RWPE2 (cell line): Measurements from ENCODE around the gene RNF19B.

Experiments used
- ATAC-seq: fragments of 200-7000 bp; cut with Tn5 transposase; 3 replicates; pipeline ENCODE4 v1.9.1; 2021; ENCODE audit warnings: low read depth
- DNase-seq: peaks from one replicate; pipeline ENCODE4 v3.0.0-alpha.2; 2020; ENCODE audit warnings: low spot score
- H3K27ac ChIP-seq: fragments of 450-650 bp; 2 replicates; pipeline ENCODE4 v1.5.1; 2017; ENCODE audit warnings: mild to moderate bottlenecking; ENCODE audit not compliant: poor library complexity, severe bottlenecking
- H3K27me3 ChIP-seq: fragments of 250-450 bp; sonication (Bioruptor Pico); 2 replicates; pipeline ENCODE4 v1.5.1; 2021; ENCODE audit warnings: mild to moderate bottlenecking, moderate library complexity; ENCODE audit not compliant: insufficient read depth, poor library complexity, severe bottlenecking
- H3K36me3 ChIP-seq: fragments of 250-450 bp; sonication (Bioruptor Pico); 2 replicates; pipeline ENCODE4 v1.5.1; 2020; ENCODE audit warnings: low read depth, mild to moderate bottlenecking, moderate library complexity
- H3K4me1 ChIP-seq: fragments of 250-450 bp; sonication (Bioruptor Pico); 2 replicates; pipeline ENCODE4 v1.5.1; 2021; ENCODE audit warnings: mild to moderate bottlenecking, moderate library complexity; ENCODE audit not compliant: insufficient read depth, poor library complexity, severe bottlenecking
- H3K4me3 ChIP-seq: fragments of 250-450 bp; sonication (Bioruptor Pico); 2 replicates; pipeline ENCODE4 v1.5.1; 2021; ENCODE audit warnings: mild to moderate bottlenecking, moderate library complexity; ENCODE audit not compliant: severe bottlenecking
- H3K9me3 ChIP-seq: fragments of 250-450 bp; sonication (Bioruptor Pico); 2 replicates; pipeline ENCODE4 v1.5.1; 2021; ENCODE audit warnings: mild to moderate bottlenecking, moderate library complexity; ENCODE audit not compliant: severe bottlenecking
- CTCF ChIP-seq: fragments of 450-650 bp; IDR thresholded peaks from one replicate; pipeline ENCODE4 v1.5.1; 2017; ENCODE audit warnings: mild to moderate bottlenecking, moderate library complexity; ENCODE audit not compliant: poor library complexity, severe bottlenecking

The RNF19B gene

DNA sequence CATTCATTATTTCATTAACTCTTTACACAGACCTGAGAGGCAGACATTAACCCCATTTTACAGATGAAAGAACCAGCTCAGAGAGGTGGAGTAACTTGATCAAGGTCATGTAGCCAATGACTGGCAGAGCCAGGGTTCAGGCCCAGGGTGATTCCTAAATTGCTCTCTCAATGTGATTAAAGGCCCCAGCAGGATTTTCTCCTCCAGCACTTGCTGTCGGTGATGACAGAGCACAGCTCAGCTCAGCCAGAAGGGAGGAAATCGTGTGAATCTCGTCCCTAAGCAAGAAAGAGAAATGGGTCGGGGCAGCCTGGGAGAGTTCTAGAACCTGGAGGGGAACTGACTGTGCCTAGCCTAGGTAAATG, 19.5 kb upstream of the RNF19B start:
- Histone ChIP-seq H3K27ac (no peak overlapping the region), H3K9me3 (no peaks in the 10 kb centered on the region), H3K36me3 (no peaks in the 10 kb centered on the region), H3K27me3 (no peaks in the 10 kb centered on the region), H3K4me1 (peaks cover 24% of the 10 kb centered on the region), H3K4me3 (no peak overlapping the region)
- DNase-seq (no peak), ATAC-seq (no peak)
- no peak for TF ChIP-seq CTCF

DNA sequence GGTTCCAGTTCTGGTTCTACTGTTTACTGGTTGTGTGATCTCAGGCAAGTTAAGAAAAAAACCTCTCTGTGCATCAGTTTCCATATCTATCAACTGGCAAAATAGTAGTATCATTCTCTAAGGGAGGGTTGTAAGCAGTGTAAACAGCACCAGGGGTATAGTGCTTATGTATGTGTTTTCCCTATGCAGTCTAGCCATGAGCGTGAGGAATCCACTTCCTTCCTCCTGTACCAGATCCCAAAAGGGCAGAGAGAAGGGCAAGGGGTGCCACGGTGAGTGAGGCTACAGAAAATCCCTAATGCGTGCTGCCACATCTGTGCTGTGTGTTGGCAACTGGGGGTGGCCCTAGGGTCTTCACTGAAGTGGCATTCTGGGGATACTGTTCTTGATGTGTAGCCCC, 18.4 kb upstream of the RNF19B start:
- Histone ChIP-seq H3K4me1 (peaks cover 13% of the 10 kb centered on the region), H3K27me3 (no peaks in the 10 kb centered on the region), H3K36me3 (no peaks in the 10 kb centered on the region), H3K9me3 (no peaks in the 10 kb centered on the region), H3K4me3 (no peak overlapping the region), H3K27ac (no peak overlapping the region)
- TF ChIP-seq CTCF: no peak
- ATAC-seq (no peak), DNase-seq (no peak)

DNA sequence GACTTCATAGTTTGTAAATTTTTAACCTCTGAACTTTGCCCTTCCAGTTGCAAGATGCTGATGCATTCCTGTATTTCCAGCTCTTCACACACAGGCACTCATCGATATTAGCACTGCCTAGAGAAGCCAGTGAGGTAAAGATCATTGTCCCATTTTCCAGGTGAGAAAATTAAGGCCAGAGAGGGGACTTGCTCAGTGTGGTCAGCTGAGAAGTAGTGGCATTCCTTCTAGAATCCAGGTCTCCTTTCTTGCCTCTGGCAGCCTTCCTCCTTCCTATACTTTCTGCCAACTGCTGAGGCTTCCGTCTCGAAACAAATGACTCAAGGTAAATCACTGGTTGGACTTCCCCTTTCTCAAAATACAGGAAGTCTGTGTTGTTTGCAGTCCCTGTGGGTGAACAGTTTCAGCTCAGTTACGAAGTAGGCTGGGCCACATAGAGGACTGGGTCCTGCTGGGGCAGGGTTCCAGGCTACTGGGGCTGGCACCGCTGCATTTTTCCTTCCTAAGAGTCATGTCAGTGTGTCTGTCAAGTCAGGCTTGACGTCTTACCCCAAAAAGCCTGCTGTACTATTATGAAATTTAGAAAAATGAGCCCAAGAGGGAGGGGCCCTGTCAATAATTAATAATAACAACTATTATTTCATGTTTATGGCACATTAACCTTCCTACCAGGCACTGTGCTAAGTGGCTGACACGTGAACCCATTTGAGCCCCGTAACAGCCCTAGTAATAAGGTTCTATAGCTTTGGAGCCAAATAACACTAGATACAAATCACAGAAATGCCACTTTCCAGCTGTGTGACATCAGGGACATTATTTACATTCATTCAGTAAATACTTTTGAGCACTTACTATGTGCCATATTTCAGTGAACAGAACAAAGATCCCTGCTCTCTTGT, 16.6 kb upstream of the RNF19B start:
- H3K27me3 ChIP-seq: no peaks in the 10 kb centered on the region
- no peaks in the 10 kb centered on the region for H3K36me3 ChIP-seq
- peak overlapping the region; percentile 73 for H3K27ac ChIP-seq
- no peak for TF ChIP-seq CTCF
- ATAC-seq (peak; percentile 98), DNase-seq (no peak)
- H3K4me3 ChIP-seq: no peak overlapping the region
- peaks cover 13% of the 10 kb centered on the region for H3K4me1 ChIP-seq
- H3K9me3 ChIP-seq: no peaks in the 10 kb centered on the region

- Histone ChIP-seq H3K27me3 (no peaks in the 10 kb centered on the region), H3K9me3 (no peaks in the 10 kb centered on the region), H3K27ac (peak overlapping the region; percentile 73), H3K36me3 (no peaks in the 10 kb centered on the region), H3K4me1 (peaks cover 13% of the 10 kb centered on the region), H3K4me3 (no peak overlapping the region)
- no peak for ATAC-seq
- DNase-seq: no peak
- no peak for TF ChIP-seq CTCF
Measured at GRCh38 chr1:32980080-32980479, 15.5 kb upstream of the RNF19B start.

- H3K4me3 ChIP-seq: no peak overlapping the region
- no peak for TF ChIP-seq CTCF
- peaks cover 13% of the 10 kb centered on the region for H3K4me1 ChIP-seq
- no peak overlapping the region for H3K27ac ChIP-seq
- no peaks in the 10 kb centered on the region for H3K36me3 ChIP-seq
- no peak for DNase-seq
- H3K27me3 ChIP-seq: no peaks in the 10 kb centered on the region
- ATAC-seq: no peak
- no peaks in the 10 kb centered on the region for H3K9me3 ChIP-seq
Measured at GRCh38 chr1:32978854-32979253, 14.2 kb upstream of the RNF19B start.
